SK-N-MC (cell line): ENCODE data around the gene ACER2.
"Not testable (repeated sequence)": the region's sequence is repeated elsewhere in the genome, so short reads cannot be mapped to it uniquely, and the experiment has no call there.

Experiments
- EZH2 ChIP-seq: fragments of 200-600 bp; sonication (generic); IDR thresholded peaks from one replicate; pipeline ENCODE4 v1.6.1; 2017; ENCODE audit warnings: antibody characterized with exemption
- FOXP2 ChIP-seq: optimal IDR thresholded peaks from 2 replicates; pipeline ENCODE3; 2011; ENCODE audit warnings: mild to moderate bottlenecking, moderate library complexity; ENCODE audit not compliant: insufficient read depth; ENCODE audit errors: extremely low read length, control extremely low read depth
- POLR2AphosphoS5 ChIP-seq: IDR thresholded peaks from 2 replicates; pipeline ENCODE4 v1.6.1; 2012; ENCODE audit warnings: mild to moderate bottlenecking, low read depth, low read length, borderline replicate concordance

- TF ChIP-seq POLR2AphosphoS5, EZH2, FOXP2: not testable (repeated sequence)
These were observed 4.6 kb downstream of the ACER2 start for GRCh38 chr9:19413456-19413855.
